Colonic mucosa (tissue), 4 donors: ENCODE measurements around the gene TMCC2. TPM values are rescaled to one million over a fixed set of nuclear protein-coding genes. Genes with fewer than 3 reads are reported as not detected.
"Not testable (repeated sequence)": the region's sequence is repeated elsewhere in the genome, so short reads cannot be mapped to it uniquely, and the experiment has no call there.

Source experiments
- DNase-seq: peaks from one replicate; pipeline ENCODE4 v3.0.0-alpha.2; 2020
- H3K27ac ChIP-seq: fragments of 200-600 bp; one replicate; pipeline ENCODE4 v1.8.0; 2021
- H3K27me3 ChIP-seq: fragments of 200-600 bp; one replicate; pipeline ENCODE4 v1.8.0; 2021
- H3K36me3 ChIP-seq: fragments of 200-600 bp; one replicate; pipeline ENCODE4 v1.8.0; 2021
- H3K4me1 ChIP-seq: fragments of 200-600 bp; one replicate; pipeline ENCODE4 v1.8.0; 2021; ENCODE audit warnings: mild to moderate bottlenecking
- H3K4me3 ChIP-seq: fragments of 200-600 bp; one replicate; pipeline ENCODE4 v1.8.0; 2021
- H3K9ac ChIP-seq, 2 donors: one replicate each; pipeline ENCODE4 v1.7.0; 2013; ENCODE audit warnings: control low read depth in 2 of 2, low read depth in 2 of 2, low read length in 2 of 2
- H3K9me3 ChIP-seq: fragments of 200-600 bp; one replicate; pipeline ENCODE4 v1.8.0; 2021
- intact Hi-C: fragments of 100-400 bp; cut with DNase I; formaldehyde crosslinking; loops from one replicate; pipeline ENCODE4 v1.14.1; 2022
- total RNA-seq, 2 donors: library from RNA; stranded (reverse); fragmentation: NEBNext Ultra II Directional in 1 of 2; extraction: Animal tissue kit (Norgen Biotek cat#: 25700) in 1 of 2; gene quantifications; one replicate each; pipeline ENCODE4 v1.2.1, GENCODE V29; 2021
- TF ChIP-seq, protein P1 (sequence below): fragments of 200-600 bp; IDR thresholded peaks from one replicate; pipeline ENCODE4 v1.8.0; 2022; ENCODE audit warnings: antibody characterized with exemption, mild to moderate bottlenecking
- donor health status: healthy.
- donor health status: DM: no; HTN: no; CAD: no.
- donor health status: DM: no; HTN: no; CAD: no.

The TMCC2 gene, protein sequence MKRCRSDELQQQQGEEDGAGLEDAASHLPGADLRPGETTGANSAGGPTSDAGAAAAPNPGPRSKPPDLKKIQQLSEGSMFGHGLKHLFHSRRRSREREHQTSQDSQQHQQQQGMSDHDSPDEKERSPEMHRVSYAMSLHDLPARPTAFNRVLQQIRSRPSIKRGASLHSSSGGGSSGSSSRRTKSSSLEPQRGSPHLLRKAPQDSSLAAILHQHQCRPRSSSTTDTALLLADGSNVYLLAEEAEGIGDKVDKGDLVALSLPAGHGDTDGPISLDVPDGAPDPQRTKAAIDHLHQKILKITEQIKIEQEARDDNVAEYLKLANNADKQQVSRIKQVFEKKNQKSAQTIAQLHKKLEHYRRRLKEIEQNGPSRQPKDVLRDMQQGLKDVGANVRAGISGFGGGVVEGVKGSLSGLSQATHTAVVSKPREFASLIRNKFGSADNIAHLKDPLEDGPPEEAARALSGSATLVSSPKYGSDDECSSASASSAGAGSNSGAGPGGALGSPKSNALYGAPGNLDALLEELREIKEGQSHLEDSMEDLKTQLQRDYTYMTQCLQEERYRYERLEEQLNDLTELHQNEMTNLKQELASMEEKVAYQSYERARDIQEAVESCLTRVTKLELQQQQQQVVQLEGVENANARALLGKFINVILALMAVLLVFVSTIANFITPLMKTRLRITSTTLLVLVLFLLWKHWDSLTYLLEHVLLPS
- total RNA-seq: under 1 TPM; 0.25 to 0.88 TPM

DNA sequence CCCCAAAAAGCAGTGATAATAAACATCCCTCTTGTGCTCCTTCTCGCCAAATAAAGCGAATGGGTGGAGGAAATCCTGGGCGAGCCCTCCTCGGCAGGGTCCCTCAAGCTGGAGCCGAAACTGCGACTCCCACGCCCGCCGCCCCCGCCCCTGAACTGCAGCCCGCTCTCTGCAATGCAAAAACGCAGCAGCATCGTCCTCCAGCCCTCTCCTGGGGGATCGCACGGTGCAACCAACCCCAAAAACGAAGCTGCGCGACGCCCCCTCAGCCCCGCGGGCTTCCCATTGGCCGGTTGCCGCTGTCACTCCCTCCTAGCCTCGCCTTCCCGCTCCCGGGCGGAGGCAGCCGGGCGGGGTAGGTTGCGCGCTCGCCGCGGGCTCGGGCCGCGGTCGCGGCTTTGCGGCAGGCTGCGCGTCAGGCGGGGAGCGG, at the start of gene TMCC2:
TSS of gene TMCC2 (plus strand) at position 363 of the 430 bp plus-strand sequence. CDS start 619 bp downstream, outside the sequence.
- peak within 1 kb of the TSS; percentile 46 to 67 for H3K9ac ChIP-seq
- intact Hi-C loops: no loop called here
- no peaks in the 10 kb centered on the region for H3K9me3 ChIP-seq
- H3K36me3 ChIP-seq: no peaks in the 10 kb centered on the region
- H3K4me3 ChIP-seq: peak within 1 kb of the TSS; percentile 49
- no peak within 1 kb of the TSS for H3K27ac ChIP-seq
- DNase-seq: peak; percentile 89
- H3K4me1 ChIP-seq: peaks cover 18% of the 10 kb centered on the region
- TF ChIP-seq, protein P1, sequence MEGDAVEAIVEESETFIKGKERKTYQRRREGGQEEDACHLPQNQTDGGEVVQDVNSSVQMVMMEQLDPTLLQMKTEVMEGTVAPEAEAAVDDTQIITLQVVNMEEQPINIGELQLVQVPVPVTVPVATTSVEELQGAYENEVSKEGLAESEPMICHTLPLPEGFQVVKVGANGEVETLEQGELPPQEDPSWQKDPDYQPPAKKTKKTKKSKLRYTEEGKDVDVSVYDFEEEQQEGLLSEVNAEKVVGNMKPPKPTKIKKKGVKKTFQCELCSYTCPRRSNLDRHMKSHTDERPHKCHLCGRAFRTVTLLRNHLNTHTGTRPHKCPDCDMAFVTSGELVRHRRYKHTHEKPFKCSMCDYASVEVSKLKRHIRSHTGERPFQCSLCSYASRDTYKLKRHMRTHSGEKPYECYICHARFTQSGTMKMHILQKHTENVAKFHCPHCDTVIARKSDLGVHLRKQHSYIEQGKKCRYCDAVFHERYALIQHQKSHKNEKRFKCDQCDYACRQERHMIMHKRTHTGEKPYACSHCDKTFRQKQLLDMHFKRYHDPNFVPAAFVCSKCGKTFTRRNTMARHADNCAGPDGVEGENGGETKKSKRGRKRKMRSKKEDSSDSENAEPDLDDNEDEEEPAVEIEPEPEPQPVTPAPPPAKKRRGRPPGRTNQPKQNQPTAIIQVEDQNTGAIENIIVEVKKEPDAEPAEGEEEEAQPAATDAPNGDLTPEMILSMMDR: no peak
- peaks cover 6% of the 10 kb centered on the region for H3K27me3 ChIP-seq

DNA sequence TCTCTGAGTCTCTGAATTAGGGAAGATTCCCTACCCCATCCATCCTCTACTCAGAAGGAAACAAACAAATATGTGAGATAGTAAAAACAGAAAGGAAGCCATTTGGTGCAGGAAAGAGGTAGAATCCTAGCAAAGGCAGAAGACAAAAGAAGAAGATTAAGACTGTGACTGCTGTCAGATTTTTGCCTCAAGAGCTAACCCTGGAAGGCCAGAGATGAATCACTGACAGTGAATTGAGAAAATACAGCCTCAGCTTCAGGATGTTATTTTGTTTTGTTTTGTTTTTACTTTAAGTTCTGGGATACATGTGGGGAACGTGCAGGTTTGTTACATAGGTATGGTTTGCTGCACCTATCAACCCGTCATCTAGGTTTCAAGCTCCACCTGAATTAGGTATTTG, 47.9 kb upstream of the TMCC2 start:
- Histone ChIP-seq H3K27ac (no peak overlapping the region), H3K9ac (no peak overlapping the region), H3K4me3 (no peak overlapping the region), H3K36me3 (no peaks in the 10 kb centered on the region), H3K27me3 (no peaks in the 10 kb centered on the region), H3K9me3 (no peaks in the 10 kb centered on the region), H3K4me1 (no peaks in the 10 kb centered on the region)
- intact Hi-C loops: no loop called here
- TF ChIP-seq, protein P1: no peak
- DNase-seq: no peak

DNA sequence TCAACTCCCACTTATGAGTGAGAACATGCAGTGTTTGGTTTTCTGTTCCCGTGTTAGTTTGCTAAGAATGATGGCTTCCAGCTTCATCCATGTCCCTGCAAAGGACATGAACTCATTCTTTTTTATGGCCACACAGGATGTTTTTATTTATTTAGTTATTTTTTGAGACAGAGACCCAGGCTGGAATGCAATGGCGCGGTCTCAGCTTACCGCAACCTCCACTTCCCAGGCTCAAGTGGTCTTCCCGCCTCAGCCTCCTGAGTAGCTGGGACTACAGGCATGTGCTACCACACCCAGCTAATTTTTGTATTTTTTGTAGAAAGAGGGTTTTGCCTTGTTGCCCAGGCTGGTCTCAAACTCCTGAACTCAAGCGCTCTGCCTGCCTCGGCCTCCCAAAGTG, 47.4 kb upstream of the TMCC2 start:
- intact Hi-C loops, DNase-seq, H3K27me3 ChIP-seq: not testable (repeated sequence)

DNA sequence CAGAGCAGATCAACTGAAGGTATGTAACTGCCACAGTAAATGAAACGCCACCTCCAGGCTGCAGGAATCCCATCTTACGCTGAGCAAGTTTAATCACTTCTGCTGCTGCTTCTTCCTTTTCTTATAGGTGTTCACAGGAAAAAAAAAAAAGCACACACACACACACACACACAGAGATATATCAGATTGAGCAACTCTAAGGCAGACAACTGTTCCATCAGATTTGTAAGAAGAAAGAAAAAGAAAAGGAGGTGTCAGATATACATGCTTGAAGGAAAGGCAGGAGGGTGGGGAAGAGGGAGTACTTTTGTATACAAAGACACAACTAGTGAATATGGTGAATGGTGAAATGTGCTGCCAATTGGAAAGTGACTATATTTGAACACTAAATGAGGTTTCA, 44.8 kb upstream of the TMCC2 start:
- Histone ChIP-seq H3K36me3 (no peaks in the 10 kb centered on the region), H3K27ac (no peak overlapping the region), H3K27me3 (no peaks in the 10 kb centered on the region), H3K9ac (no peak overlapping the region), H3K4me3 (no peak overlapping the region), H3K4me1 (no peaks in the 10 kb centered on the region), H3K9me3 (no peaks in the 10 kb centered on the region)
- TF ChIP-seq, protein P1: no peak
- no peak for DNase-seq
- intact Hi-C loops: no loop called here

More for the DNA sequence above, 47.4 kb upstream of the TMCC2 start:
- not testable (repeated sequence) for H3K27ac ChIP-seq, H3K4me1 ChIP-seq, H3K9ac ChIP-seq, H3K9me3 ChIP-seq, H3K36me3 ChIP-seq, H3K4me3 ChIP-seq

DNA sequence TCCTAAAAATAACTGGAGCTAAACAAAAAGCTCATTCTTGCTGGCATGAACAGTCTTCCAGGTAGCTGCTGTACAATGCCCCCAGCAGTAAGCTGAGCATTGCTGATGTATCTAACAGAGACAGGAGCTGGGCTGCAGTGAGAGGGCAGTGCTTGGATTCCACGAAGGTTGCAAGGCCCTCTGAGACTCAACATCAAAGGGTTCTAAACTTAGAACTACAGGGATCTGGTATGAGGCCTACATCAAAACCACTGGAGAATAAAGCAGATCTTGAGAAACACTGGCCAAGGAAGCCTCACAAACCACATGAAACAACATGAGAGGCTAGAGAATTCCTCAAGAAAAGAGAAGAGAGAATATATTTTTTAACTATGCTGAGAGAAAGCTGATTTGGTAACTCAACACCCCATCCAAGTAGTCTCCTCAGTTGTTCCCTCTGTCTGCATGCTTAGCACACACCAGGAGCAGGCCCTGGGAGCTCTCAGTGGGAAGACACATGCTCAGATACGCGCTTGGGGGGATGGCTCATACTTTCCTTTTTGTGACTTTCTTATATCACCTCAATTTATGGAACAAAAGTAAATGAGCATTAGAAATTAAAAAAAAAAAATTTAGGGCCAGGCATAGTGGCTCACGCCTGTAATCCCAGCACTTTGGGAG, 43.9 kb upstream of the TMCC2 start:
- no peak overlapping the region for H3K27ac ChIP-seq

More for the DNA sequence above, 43.9 kb upstream of the TMCC2 start:
- Histone ChIP-seq H3K9ac (no peak overlapping the region), H3K36me3 (no peaks in the 10 kb centered on the region), H3K4me1 (peaks cover 5% of the 10 kb centered on the region), H3K27me3 (no peaks in the 10 kb centered on the region), H3K9me3 (no peaks in the 10 kb centered on the region), H3K4me3 (no peak overlapping the region)
- TF ChIP-seq, protein P1: no peak
- no peak for DNase-seq
- intact Hi-C loops: no loop called here
